ENCODE results near the gene KCNG1.

Gene KCNG1

DNA sequence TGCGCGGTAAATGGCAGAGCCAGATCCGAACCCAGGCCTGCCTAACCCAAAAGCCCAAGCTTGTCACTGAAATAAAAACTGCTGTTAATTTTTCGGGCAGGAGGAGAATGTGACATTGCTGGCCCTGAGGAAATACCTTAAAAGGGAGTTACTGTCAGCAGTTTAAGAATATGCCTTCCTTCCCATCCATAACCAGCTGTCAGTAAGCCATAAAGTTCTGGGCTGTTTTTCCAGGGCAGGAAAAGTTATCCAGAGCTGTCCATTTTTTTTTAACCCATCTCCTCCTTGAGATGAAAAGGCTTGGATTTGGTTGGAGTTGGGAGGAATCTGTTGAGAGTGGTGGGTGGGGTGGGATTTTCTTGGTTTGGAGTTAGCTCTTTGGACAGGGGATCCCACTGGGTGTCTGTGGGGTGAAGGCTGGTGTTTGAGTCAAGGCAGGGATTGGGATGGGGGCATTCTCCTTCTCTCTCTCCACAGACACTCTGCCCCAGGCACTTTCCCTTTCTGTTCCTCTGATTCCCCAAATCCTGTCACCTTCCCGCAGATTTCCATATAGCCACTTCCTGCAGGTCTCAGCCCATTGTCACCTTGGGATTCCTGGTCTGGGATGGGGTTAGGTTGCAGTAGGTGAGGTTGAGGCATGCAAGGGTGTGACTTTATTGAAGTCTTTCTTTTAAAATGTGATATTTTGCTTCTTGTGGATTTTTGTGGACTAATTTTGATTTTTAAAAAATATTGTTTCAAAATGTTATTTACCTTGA is 4.3 kb upstream of the KCNG1 start:
- TF ChIP-seq, protein P1, sequence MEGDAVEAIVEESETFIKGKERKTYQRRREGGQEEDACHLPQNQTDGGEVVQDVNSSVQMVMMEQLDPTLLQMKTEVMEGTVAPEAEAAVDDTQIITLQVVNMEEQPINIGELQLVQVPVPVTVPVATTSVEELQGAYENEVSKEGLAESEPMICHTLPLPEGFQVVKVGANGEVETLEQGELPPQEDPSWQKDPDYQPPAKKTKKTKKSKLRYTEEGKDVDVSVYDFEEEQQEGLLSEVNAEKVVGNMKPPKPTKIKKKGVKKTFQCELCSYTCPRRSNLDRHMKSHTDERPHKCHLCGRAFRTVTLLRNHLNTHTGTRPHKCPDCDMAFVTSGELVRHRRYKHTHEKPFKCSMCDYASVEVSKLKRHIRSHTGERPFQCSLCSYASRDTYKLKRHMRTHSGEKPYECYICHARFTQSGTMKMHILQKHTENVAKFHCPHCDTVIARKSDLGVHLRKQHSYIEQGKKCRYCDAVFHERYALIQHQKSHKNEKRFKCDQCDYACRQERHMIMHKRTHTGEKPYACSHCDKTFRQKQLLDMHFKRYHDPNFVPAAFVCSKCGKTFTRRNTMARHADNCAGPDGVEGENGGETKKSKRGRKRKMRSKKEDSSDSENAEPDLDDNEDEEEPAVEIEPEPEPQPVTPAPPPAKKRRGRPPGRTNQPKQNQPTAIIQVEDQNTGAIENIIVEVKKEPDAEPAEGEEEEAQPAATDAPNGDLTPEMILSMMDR (IDR thresholded peaks at IDR 0.05), result no peak
- H3K27me3 ChIP-seq, result peaks cover 96% of the 10 kb centered on the region
- H3K36me3 ChIP-seq, result no peaks in the 10 kb centered on the region
- H3K27ac ChIP-seq, result no peak overlapping the region
- no peaks in the 10 kb centered on the region for H3K9me3 ChIP-seq
- H3K4me1 ChIP-seq (ENCODE audit: control insufficient read depth in 1 of 2, insufficient read depth in 1 of 2, low read depth in 1 of 2, low read length in 1 of 2), result peaks cover 0 to 6% of the 10 kb centered on the region in 2 experiments
- H3K4me3 ChIP-seq (ENCODE audit: low read depth in 1 of 2, low read length in 1 of 2), result no peak overlapping the region

DNA sequence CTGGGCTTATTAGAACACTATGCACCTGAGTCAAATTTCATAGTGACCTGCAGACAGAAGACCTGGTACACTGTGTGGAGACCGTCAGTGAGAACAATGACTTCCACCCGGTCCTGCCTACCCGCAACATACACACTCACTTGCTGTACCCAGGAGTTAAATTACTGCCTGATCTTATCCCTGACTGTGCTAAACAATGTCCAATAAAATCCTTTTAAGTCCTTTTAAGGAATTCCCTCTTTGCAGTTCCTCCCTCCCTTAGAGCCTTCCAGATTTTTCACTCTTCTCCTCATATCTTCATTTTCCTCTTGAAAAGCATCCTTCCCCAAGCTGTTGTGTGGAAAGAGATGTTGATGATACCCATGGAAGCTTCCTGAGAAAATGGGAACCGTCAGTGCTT is 3.4 kb upstream of the KCNG1 start:
- Histone ChIP-seq H3K4me3 (ENCODE audit: low read depth in 1 of 2, low read length in 1 of 2) (no peak overlapping the region), H3K9me3 (no peaks in the 10 kb centered on the region), H3K27ac (no peak overlapping the region), H3K4me1 (ENCODE audit: control insufficient read depth in 1 of 2, insufficient read depth in 1 of 2, low read depth in 1 of 2, low read length in 1 of 2) (peaks cover 0 to 6% of the 10 kb centered on the region in 2 experiments), H3K36me3 (no peaks in the 10 kb centered on the region), H3K27me3 (peaks cover 96% of the 10 kb centered on the region)
- TF ChIP-seq, protein P1 (IDR thresholded peaks at IDR 0.05), result no peak

DNA sequence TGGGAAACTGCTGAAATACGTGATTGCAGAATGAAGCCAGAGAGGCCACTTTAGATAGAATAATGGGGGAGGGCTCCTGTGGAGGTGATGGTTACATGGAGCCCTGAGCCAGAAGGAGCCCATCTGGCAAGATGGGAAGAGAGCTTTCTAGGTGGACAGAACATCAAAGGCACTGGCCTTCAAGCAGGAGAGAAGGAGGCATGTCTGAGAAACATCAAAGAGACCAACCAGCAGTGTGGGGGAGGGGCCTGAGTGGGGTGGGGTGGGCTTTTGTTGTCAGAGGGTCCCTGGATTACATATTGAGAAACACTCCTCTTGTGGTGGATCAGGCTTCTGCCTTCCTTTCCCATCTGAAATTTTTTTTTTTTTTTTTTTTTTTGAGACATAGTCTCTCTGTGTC is 1.9 kb upstream of the KCNG1 start:
- peaks cover 100% of the 10 kb centered on the region for H3K27me3 ChIP-seq

DNA sequence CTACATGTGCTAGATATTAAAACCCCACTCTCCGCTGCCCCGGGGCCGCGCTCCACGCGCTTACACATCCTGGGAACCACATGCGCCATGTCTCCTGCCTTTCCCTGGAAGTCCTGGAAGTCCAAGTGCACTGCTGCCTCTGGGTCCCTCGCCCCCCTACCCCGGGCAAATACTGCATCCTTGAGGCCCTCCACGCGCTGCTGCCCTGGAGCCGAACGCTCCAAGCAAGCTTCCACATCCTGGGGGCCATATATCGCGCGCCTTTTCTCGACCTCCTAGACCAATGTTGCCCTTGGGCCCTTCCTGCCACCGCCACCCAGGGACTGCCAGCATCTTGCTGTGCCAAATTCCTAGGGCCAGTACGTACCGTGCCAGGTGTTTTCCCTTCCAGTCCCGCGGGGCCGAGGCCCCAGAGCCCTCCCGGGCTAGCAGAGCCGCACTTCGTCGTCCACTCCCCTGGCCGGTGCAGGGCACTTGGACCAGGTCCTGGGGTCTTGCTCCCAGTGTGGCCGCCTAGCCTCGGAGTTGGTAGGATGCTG is 779 bp upstream of the KCNG1 start:
- Histone ChIP-seq H3K4me3 (ENCODE audit: low read depth in 1 of 2, low read length in 1 of 2) (no peak overlapping the region), H3K27me3 (peaks cover 100% of the 10 kb centered on the region)

More for the DNA sequence above, 1.9 kb upstream of the KCNG1 start:
- TF ChIP-seq, protein P1 (IDR thresholded peaks at IDR 0.05), result no peak
- Histone ChIP-seq H3K4me3 (ENCODE audit: low read depth in 1 of 2, low read length in 1 of 2) (no peak overlapping the region), H3K4me1 (ENCODE audit: control insufficient read depth in 1 of 2, insufficient read depth in 1 of 2, low read depth in 1 of 2, low read length in 1 of 2) (peaks cover 0 to 6% of the 10 kb centered on the region in 2 experiments), H3K36me3 (no peaks in the 10 kb centered on the region), H3K9me3 (no peaks in the 10 kb centered on the region), H3K27ac (no peak overlapping the region)

DNA sequence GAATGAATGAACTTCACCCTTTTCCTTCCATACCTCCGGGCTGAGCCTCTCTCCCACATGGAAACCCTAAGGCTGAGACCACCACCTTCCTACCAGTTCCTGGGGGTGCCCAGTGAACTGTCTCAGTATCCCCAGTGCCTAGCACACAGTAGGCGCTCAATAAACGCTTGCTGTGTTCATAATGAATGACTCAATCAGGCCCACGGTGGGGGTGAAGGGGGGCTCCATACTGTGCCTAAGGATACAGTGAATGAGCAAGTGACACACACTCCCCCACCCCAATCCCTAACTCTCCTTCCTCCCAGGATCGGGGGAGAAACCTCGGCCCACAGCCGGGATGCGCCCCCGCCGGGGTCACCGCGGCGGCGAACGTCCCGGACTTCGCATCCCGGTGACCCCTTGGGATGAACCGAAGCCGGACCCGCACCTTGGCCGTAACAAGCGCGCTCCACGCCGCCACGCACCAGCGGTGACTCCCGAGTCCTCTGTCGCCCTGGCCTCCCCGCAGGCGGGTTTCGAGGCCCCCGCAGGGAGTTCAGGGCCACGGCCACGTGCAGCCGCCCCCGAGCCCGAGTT is 592 bp downstream of the KCNG1 start:
- H3K4me1 ChIP-seq (ENCODE audit: control insufficient read depth in 1 of 2, insufficient read depth in 1 of 2, low read depth in 1 of 2, low read length in 1 of 2), result peaks cover 0 to 6% of the 10 kb centered on the region in 2 experiments
- H3K9me3 ChIP-seq, result no peaks in the 10 kb centered on the region
- H3K27ac ChIP-seq, result no peak overlapping the region
- no peaks in the 10 kb centered on the region for H3K36me3 ChIP-seq
- H3K4me3 ChIP-seq (ENCODE audit: low read depth in 1 of 2, low read length in 1 of 2), result no peak overlapping the region
- TF ChIP-seq, protein P1 (IDR thresholded peaks at IDR 0.05), result no peak
- peaks cover 99% of the 10 kb centered on the region for H3K27me3 ChIP-seq

More for the DNA sequence above, 779 bp upstream of the KCNG1 start:
- TF ChIP-seq, protein P1 (IDR thresholded peaks at IDR 0.05), result no peak
- no peaks in the 10 kb centered on the region for H3K9me3 ChIP-seq
- no peak overlapping the region for H3K27ac ChIP-seq
- H3K4me1 ChIP-seq (ENCODE audit: control insufficient read depth in 1 of 2, insufficient read depth in 1 of 2, low read depth in 1 of 2, low read length in 1 of 2), result peaks cover 0 to 6% of the 10 kb centered on the region in 2 experiments
- H3K36me3 ChIP-seq, result no peaks in the 10 kb centered on the region

Measured in neutrophil (primary cell).